ENCODE measurements around the gene EFCAB3.

EFCAB3 gene

DNA sequence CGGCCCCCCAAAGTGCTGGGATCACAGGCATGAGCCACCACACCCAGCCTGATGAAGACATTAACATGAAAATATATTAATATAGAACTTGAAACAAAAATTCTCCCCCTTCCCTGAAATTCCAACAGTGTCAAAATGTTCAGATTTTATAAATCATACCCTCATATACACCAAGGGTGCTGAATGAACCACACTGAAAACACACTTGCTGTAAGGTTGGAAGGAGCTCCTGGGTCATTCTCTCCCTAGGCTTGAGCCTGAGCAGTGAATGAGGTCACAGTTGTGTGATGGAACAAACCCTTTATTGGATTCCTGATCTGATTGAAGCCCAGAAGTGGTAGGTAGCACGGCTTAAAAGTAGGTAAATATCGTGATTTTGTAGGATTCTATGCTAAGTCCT lies at the start of gene EFCAB3:
TSS of gene EFCAB3 (plus strand) at position 301 of the 400 bp plus-strand sequence. CDS start 2,427 bp downstream, outside the sequence.
- H3K4me3 ChIP-seq (replicated peaks; ENCODE audit: low read depth, low read length), result no peak within 1 kb of the TSS
- no peak for DNase-seq (ENCODE audit: extremely low read depth, low read depth)

DNA sequence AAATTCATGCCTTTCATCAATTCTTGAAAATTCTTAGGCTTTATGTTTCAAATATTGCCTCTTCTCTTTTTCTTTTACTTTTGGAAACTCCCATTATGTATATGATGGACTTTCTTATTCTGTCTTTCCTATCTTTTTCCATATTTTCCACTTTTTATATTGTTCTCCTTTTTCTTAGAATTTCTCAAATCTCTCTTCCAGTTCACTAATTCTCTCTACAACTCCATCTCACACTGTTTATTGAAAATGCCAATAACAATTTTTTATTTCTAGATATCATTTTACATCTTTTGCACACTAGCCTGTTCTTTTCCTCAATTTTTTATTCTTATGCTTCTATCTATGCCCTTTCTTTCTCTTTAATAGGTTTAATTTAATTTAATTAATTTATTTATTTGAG lies 43.8 kb upstream of the EFCAB3 start:
- TF ChIP-seq, protein P1, sequence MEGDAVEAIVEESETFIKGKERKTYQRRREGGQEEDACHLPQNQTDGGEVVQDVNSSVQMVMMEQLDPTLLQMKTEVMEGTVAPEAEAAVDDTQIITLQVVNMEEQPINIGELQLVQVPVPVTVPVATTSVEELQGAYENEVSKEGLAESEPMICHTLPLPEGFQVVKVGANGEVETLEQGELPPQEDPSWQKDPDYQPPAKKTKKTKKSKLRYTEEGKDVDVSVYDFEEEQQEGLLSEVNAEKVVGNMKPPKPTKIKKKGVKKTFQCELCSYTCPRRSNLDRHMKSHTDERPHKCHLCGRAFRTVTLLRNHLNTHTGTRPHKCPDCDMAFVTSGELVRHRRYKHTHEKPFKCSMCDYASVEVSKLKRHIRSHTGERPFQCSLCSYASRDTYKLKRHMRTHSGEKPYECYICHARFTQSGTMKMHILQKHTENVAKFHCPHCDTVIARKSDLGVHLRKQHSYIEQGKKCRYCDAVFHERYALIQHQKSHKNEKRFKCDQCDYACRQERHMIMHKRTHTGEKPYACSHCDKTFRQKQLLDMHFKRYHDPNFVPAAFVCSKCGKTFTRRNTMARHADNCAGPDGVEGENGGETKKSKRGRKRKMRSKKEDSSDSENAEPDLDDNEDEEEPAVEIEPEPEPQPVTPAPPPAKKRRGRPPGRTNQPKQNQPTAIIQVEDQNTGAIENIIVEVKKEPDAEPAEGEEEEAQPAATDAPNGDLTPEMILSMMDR (IDR thresholded peaks at IDR 0.05; ENCODE audit: low read depth, low read length, missing control alignments), result no peak
- DNase-seq (ENCODE audit: extremely low read depth, low read depth), result no peak
- H3K4me3 ChIP-seq (replicated peaks; ENCODE audit: low read depth, low read length), result no peak overlapping the region

More for the DNA sequence above, at the start of gene EFCAB3:
- TF ChIP-seq, protein P1 (IDR thresholded peaks at IDR 0.05; ENCODE audit: low read depth, low read length, missing control alignments), result no peak

DNA sequence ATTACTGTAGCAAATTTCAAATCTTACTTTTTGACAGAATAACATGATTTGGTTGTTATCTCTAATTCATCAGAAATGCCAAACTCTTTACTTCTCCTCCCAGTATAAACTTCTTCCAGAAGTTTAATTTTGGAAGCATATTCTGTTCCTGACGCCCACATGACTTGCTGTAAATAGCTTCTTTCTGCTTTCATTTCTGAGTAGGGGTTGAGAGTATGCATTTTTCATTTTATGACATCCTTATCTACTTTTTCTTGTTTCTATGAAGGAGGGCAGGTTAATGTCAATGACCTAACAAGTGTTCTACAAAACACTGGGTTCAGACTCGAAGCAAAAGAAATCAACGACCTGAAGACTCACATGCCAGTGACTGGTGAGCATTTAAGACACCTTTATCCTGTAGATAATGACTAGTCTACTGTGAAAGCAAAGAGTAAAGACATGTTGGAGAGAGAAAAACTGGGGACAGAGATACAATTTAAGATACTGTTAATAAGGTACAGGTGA lies 36.5 kb upstream of the EFCAB3 start:
- DNase-seq (ENCODE audit: extremely low read depth, low read depth), result no peak
- no peak overlapping the region for H3K4me3 ChIP-seq (replicated peaks; ENCODE audit: low read depth, low read length)
- TF ChIP-seq, protein P1 (IDR thresholded peaks at IDR 0.05; ENCODE audit: low read depth, low read length, missing control alignments), result no peak

DNA sequence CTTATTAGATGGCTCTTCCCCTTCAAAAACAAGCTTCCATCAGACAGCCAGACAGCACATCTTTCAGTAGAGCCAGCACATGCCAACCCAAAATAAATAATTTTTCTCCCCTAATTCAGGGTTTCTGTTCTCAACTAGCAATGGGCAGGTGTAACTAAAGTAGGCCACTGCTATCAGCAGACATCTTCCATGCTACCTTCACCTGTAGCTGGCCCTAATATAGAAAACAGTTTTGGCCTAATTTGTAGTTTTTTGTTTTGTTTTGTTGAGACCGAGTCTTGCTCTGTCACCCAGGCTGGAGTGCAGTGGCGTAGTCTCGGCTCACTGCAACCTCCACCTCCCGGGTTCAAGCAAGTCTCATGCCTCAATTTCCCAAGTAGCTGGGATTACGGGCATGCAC lies 29.2 kb upstream of the EFCAB3 start:
- no peak for DNase-seq (ENCODE audit: extremely low read depth, low read depth)
- TF ChIP-seq, protein P1 (IDR thresholded peaks at IDR 0.05; ENCODE audit: low read depth, low read length, missing control alignments), result no peak
- H3K4me3 ChIP-seq (replicated peaks; ENCODE audit: low read depth, low read length), result no peak overlapping the region

DNA sequence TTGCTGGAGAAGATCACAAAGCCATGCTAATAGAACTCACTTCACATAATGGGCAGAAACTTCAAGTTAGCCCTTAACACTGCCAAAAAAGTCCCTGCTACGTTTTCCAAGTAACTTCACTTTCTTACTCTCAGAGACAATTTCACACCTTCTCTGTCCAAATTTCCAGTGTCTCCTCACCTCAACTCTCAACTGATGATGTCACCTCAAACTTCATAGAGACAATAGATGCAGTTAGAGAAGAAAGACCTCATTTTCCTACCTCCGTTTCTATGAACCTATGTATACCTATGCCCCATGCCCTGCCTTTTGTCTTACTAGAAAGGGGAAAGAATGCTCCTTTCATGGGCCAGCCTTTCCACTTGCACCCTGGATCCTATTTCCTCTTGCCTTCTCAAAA lies 14.2 kb upstream of the EFCAB3 start:
- TF ChIP-seq, protein P1 (IDR thresholded peaks at IDR 0.05; ENCODE audit: low read depth, low read length, missing control alignments), result no peak
- no peak for DNase-seq (ENCODE audit: extremely low read depth, low read depth)
- no peak overlapping the region for H3K4me3 ChIP-seq (replicated peaks; ENCODE audit: low read depth, low read length)

DNA sequence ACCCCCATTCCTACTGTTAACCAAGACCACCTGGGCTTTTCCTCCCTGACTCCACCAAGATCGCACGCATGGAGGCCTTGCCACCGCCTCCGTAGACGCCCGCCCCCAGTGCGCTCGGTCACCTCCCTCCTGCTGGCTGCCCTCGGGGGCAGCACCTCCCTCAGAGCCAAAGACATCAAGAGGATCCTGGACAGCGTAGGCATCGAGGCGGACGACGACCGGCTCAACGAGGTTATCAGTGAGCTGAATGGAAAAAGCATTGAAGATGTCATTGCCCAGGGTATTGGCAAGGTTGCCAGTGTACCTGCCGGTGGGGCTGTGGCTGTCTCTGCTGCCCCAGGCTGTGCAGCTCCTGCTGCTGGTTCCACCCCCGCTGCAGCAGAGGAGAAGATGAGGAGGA lies 1.2 kb downstream of the EFCAB3 start:
- DNase-seq (ENCODE audit: extremely low read depth, low read depth), result no peak
- H3K4me3 ChIP-seq (replicated peaks; ENCODE audit: low read depth, low read length), result no peak overlapping the region
- TF ChIP-seq, protein P1 (IDR thresholded peaks at IDR 0.05; ENCODE audit: low read depth, low read length, missing control alignments), result no peak

DNA sequence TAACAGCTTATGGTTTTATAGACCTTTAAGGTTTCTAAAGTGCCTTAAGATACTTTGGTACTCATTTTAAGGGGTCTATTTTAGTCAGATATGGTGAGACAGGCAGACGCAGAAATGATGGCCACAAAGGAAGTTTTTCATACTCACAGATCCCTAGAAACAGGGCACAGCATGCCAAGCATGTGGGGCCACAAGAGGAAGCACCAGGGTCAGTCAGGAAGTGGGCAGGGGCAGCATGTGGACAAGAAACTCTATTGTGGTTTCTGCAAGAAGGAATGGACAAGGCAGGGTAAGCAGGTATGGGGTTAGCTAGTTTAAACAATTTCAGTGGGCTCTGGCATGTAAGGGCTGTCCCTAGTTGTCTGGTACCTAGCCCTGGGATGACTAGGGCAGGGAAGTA lies 8.5 kb downstream of the EFCAB3 start:
- DNase-seq (ENCODE audit: extremely low read depth, low read depth), result no peak
- TF ChIP-seq, protein P1 (IDR thresholded peaks at IDR 0.05; ENCODE audit: low read depth, low read length, missing control alignments), result no peak
- H3K4me3 ChIP-seq (replicated peaks; ENCODE audit: low read depth, low read length), result no peak overlapping the region
